Coronary artery (tissue), 2 donors: ENCODE data around the gene ZNF785.
"Not testable (repeated sequence)": the region's sequence is repeated elsewhere in the genome, so short reads cannot be mapped to it uniquely, and the experiment has no call there.

ENCODE experiments used
- DNase-seq: peaks from one replicate; pipeline ENCODE4 v3.0.0-alpha.2; 2017; ENCODE audit warnings: low spot score
- H3K27ac ChIP-seq, 2 donors: fragments of 200-600 bp; sonication (generic); one replicate each; pipeline ENCODE4 v1.5.1; 2016 to 2019
- H3K4me3 ChIP-seq: fragments of 200-600 bp; sonication (generic); 2 replicates; pipeline ENCODE4 v1.5.1; 2016; ENCODE audit warnings: mild to moderate bottlenecking, moderate library complexity
- TF ChIP-seq, protein P1 (sequence below): fragments of 200-600 bp; sonication (generic); IDR thresholded peaks from one replicate; pipeline ENCODE4 v1.5.1; 2019; ENCODE audit warnings: antibody characterized with exemption

The ZNF785 gene

DNA sequence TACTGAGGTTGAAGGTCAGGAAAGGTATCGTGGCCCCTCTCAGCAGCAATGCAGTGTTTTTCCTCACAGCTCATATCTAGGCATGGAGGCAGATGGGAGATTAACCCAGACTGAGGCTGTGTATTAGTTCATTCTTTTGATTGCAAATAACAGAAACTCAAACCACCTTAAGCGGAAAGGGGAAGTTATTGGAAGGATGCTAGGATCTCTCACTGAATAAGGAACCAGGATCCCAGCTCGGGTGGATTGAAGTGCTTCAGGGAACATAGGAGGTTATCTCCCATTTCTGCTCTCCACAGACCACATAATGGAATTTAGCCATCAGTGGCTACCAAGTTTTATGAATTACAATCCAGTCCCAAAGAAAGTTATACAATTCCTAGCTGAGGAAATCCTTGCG is 16.5 kb upstream of the ZNF785 start:
- H3K27ac ChIP-seq: no peak overlapping the region
- H3K4me3 ChIP-seq: no peak overlapping the region
- TF ChIP-seq, protein P1, sequence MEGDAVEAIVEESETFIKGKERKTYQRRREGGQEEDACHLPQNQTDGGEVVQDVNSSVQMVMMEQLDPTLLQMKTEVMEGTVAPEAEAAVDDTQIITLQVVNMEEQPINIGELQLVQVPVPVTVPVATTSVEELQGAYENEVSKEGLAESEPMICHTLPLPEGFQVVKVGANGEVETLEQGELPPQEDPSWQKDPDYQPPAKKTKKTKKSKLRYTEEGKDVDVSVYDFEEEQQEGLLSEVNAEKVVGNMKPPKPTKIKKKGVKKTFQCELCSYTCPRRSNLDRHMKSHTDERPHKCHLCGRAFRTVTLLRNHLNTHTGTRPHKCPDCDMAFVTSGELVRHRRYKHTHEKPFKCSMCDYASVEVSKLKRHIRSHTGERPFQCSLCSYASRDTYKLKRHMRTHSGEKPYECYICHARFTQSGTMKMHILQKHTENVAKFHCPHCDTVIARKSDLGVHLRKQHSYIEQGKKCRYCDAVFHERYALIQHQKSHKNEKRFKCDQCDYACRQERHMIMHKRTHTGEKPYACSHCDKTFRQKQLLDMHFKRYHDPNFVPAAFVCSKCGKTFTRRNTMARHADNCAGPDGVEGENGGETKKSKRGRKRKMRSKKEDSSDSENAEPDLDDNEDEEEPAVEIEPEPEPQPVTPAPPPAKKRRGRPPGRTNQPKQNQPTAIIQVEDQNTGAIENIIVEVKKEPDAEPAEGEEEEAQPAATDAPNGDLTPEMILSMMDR: no peak
- no peak for DNase-seq

GRCh38 chr16:30600929-30601328 is 15.4 kb upstream of the ZNF785 start:
- TF ChIP-seq, protein P1: no peak
- no peak overlapping the region for H3K4me3 ChIP-seq
- no peak for DNase-seq
- no peak overlapping the region for H3K27ac ChIP-seq

GRCh38 chr16:30600215-30600614 is 14.7 kb upstream of the ZNF785 start:
- no peak for DNase-seq
- no peak overlapping the region for H3K27ac ChIP-seq
- TF ChIP-seq, protein P1: no peak
- no peak overlapping the region for H3K4me3 ChIP-seq

DNA sequence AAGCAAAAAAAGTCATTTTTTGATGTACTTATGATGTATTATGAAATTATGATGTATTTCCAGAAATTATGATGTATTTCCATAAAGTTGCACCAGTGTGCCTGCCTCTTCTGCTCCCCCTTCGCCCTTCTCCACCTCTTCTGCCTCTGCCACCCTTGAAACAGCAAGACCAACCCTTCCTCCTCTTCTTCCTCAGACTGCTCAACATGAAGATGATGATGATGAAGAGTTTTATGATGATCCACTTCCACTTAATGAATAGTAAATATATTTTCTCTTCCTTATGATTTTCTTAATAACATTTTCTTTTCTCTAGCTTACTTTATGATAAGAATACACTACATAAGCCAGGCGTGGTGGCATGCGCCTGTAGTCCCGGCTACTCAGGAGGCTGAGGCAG is 7.4 kb upstream of the ZNF785 start:
- Histone ChIP-seq H3K4me3 (no peak overlapping the region), H3K27ac (no peak overlapping the region)
- TF ChIP-seq, protein P1: no peak
- no peak for DNase-seq

- H3K4me3 ChIP-seq, DNase-seq, H3K27ac ChIP-seq: not testable (repeated sequence)
These were observed 5.4 kb upstream of the ZNF785 start for GRCh38 chr16:30590869-30591268.

GRCh38 chr16:30589582-30589981 is 4.1 kb upstream of the ZNF785 start:
- H3K4me3 ChIP-seq, DNase-seq, H3K27ac ChIP-seq: not testable (repeated sequence)

GRCh38 chr16:30588651-30589050 is 3.2 kb upstream of the ZNF785 start:
- no peak overlapping the region for H3K27ac ChIP-seq
- no peak overlapping the region for H3K4me3 ChIP-seq
- DNase-seq: no peak
- TF ChIP-seq, protein P1: no peak

- H3K4me3 ChIP-seq: peak overlapping the region; percentile 87
- H3K27ac ChIP-seq: peak overlapping the region; percentile 90 to 95
- DNase-seq: no peak
- TF ChIP-seq, protein P1: no peak
These were observed 486 bp downstream of the ZNF785 start for GRCh38 chr16:30585022-30585399.
